Lung (tissue), 12 donors: Measurements from ENCODE around the gene SMIM14. TPM values are rescaled to one million over a fixed set of nuclear protein-coding genes. Genes with fewer than 3 reads are reported as not detected.

Experiments used
- ATAC-seq: fragments of 200-7000 bp; cut with Tn5 transposase; one replicate; pipeline ENCODE4 v1.9.1; 2020; ENCODE audit warnings: moderate number of reproducible peaks; ENCODE audit not compliant: insufficient read depth, low FRiP score
- DNase-seq, 3 donors: peaks; one replicate each; pipeline ENCODE4 v3.0.0-alpha.2; 2013 to 2017
- H3K27ac ChIP-seq, 2 donors: one replicate each; pipeline ENCODE4 v1.5.1; 2013; ENCODE audit warnings: mild to moderate bottlenecking in 2 of 2, moderate library complexity in 2 of 2, control low read depth in 1 of 2, inconsistent platforms in 1 of 2, low read depth in 1 of 2, low read length in 1 of 2
- H3K27me3 ChIP-seq, 3 donors: one replicate each; pipeline ENCODE4 v1.5.1; 2013; ENCODE audit warnings: low read length in 2 of 3; ENCODE audit not compliant: control insufficient read depth in 3 of 3, insufficient read depth in 3 of 3
- H3K36me3 ChIP-seq, 4 donors: one replicate each; pipeline ENCODE4 v1.5.1; 2013; ENCODE audit warnings: low read length in 4 of 4, mild to moderate bottlenecking in 1 of 4, moderate library complexity in 1 of 4; ENCODE audit not compliant: control insufficient read depth in 4 of 4, insufficient read depth in 4 of 4
- H3K4me1 ChIP-seq, 5 donors: one replicate each; pipeline ENCODE4 v1.5.1; 2013; ENCODE audit warnings: low read length in 5 of 5, mild to moderate bottlenecking in 2 of 5, moderate library complexity in 1 of 5; ENCODE audit not compliant: control insufficient read depth in 5 of 5, insufficient read depth in 5 of 5
- H3K4me3 ChIP-seq: one replicate; pipeline ENCODE4 v1.5.1; 2013; ENCODE audit warnings: mild to moderate bottlenecking, control low read depth, moderate library complexity
- H3K9ac ChIP-seq, 2 donors: one replicate each; pipeline ENCODE4 v1.5.1; 2013; ENCODE audit warnings: low read length in 2 of 2, control low read depth in 1 of 2; ENCODE audit not compliant: insufficient read depth in 1 of 2
- H3K9me3 ChIP-seq, 4 donors: one replicate each; pipeline ENCODE4 v1.5.1; 2013; ENCODE audit warnings: low read length in 3 of 4, mild to moderate bottlenecking in 1 of 4, moderate library complexity in 1 of 4; ENCODE audit not compliant: control insufficient read depth in 4 of 4, insufficient read depth in 3 of 4
- WGBS, 2 donors: extraction: QIAGEN DNeasy Blood & Tissue Kit; methylation state at CpG; one replicate each; pipeline ENCODE4 v1.1.7; 2013; 5-methylcytosine and 5-hydroxymethylcytosine counted together
- polyA plus RNA-seq, 2 donors: library from polyadenylated mRNA; stranded (reverse); fragments of 200-250 nt; gene quantifications; one replicate each; pipeline ENCODE4 v1.2.1, GENCODE V29; 2013
- total RNA-seq, 2 donors: library from RNA; depleted of rRNA in 1 of 2; stranded (reverse); fragments of >200 nt in 1 of 2; gene quantifications; one replicate each; pipeline ENCODE4 v1.2.1, GENCODE V29; 2014 to 2021
- TF ChIP-seq, protein P1 (sequence below): IDR thresholded peaks from 2 replicates; pipeline ENCODE4 v1.5.1; 2012; ENCODE audit warnings: mild to moderate bottlenecking; ENCODE audit errors: control extremely low read depth, extremely low read depth
- donor health status: control.
- donor health status: control.
- donor health status: Bipolar disorder and iron deficiency.
- donor health status: healthy.
- donor health status: DM: yes; HTN: yes; CAD: no.

The SMIM14 gene
- total and polyA plus RNA-seq, 4 donors = 23.4 to 52.1 (median 33.7) TPM

DNA sequence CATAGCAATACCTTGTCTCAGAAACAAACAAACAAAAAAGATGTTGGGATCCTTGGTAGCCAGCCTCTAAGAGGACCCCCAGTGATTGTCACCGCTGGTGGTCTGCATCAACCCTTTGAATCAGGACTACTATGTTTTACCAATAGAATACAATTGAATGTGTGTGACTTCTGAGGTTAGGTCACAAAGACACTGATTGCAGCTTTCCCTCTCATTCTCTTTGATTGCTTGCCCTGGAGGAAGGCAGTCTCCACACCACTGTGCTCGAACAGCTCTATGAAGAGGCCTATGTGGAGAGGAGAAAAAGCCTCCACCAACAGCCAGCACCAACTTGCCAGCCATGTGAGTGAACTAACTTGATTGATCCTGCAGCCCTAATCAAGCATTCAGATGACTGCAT lies 2.8 kb upstream of the SMIM14 start:
- Histone ChIP-seq H3K4me1 (peaks cover 0 to 12% (median under 1%) of the 10 kb centered on the region in 5 donors), H3K27me3 (no peaks in the 10 kb centered on the region), H3K36me3 (no peaks in the 10 kb centered on the region), H3K27ac (no peak overlapping the region), H3K9ac (no peak overlapping the region), H3K9me3 (no peaks in the 10 kb centered on the region), H3K4me3 (no peak overlapping the region)
- DNase-seq = no peak
- ATAC-seq = no peak
- TF ChIP-seq, protein P1, sequence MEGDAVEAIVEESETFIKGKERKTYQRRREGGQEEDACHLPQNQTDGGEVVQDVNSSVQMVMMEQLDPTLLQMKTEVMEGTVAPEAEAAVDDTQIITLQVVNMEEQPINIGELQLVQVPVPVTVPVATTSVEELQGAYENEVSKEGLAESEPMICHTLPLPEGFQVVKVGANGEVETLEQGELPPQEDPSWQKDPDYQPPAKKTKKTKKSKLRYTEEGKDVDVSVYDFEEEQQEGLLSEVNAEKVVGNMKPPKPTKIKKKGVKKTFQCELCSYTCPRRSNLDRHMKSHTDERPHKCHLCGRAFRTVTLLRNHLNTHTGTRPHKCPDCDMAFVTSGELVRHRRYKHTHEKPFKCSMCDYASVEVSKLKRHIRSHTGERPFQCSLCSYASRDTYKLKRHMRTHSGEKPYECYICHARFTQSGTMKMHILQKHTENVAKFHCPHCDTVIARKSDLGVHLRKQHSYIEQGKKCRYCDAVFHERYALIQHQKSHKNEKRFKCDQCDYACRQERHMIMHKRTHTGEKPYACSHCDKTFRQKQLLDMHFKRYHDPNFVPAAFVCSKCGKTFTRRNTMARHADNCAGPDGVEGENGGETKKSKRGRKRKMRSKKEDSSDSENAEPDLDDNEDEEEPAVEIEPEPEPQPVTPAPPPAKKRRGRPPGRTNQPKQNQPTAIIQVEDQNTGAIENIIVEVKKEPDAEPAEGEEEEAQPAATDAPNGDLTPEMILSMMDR = no peak
- WGBS, 2 donors = 94% methylated on average over 2 of the region's 2 CpGs

DNA sequence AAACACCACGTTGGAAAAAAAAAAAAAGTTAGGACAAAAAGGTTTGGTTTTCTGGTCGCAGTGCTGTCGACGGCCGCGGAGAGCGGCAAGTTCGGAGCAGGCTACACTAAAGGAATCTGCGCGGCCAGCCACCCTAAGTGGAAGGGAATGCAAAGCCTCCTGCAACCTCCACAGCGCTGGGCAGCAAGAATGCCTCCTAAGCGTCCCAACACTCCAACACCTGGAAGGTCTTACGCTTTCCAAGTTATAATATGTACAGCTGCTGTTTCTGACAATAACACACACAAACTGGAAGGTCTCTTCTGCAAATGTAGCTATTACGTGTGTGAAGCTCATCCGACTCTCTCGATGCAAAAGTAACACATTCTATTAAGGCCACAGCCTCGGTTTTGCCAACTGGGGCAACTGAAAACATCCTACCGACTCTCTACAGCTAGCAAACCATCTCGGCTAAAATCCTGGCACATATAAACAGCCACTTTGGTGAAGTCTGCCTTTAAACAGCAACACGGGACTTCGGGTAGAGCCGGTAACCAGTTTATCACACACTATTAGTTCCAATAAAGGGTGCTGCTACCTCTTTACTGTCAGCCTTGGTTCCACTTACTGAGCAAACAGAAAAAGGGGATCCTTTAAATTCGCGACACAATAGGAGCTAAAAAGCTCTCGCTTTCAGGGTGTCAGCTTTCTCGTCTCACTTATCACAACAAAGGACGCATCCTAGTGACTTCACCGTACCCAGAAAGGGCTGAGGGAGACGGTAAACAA lies 895 bp downstream of the SMIM14 start:
- WGBS, 2 donors = 0 to 1% methylated on average over 29 of the region's 29 CpGs
- Histone ChIP-seq H3K9me3 (no peaks in the 10 kb centered on the region), H3K9ac (peak overlapping the region; percentile 96 to 98), H3K4me3 (peak overlapping the region; percentile 64), H3K4me1 (peaks cover 0 to 25% (median 4%) of the 10 kb centered on the region in 5 donors), H3K36me3 (peaks cover 0 to 2% (median 0%) of the 10 kb centered on the region in 4 donors), H3K27me3 (no peaks in the 10 kb centered on the region), H3K27ac (peak overlapping the region; percentile 90 to 99)
- TF ChIP-seq, protein P1 = no peak
- DNase-seq (peak; percentile 71 to 87 (median 82)), ATAC-seq (no peak)

DNA sequence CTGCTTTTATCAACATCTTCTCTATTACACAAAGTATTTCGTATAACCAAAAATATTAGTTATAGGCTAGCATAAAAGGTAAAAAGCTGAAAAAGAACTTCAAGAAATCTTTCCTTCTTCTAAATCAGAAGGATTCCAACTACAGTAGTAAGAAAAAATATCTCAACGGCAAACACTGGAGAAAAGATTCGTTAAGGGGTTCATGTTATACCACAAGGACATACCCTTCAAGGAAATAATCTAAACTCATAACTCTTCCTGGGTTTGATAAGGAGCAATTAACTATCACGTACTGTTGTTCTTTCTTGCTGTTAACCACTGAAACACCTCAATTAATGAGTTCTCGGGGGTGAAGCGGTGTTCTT lies 1.5 kb downstream of the SMIM14 start:
- H3K9me3 ChIP-seq = no peaks in the 10 kb centered on the region
- H3K36me3 ChIP-seq = peaks cover 0 to 2% (median 0%) of the 10 kb centered on the region in 4 donors
- TF ChIP-seq, protein P1 = no peak
- no peaks in the 10 kb centered on the region for H3K27me3 ChIP-seq
- ATAC-seq = no peak
- no peak for DNase-seq
- 2% methylated on average over 6 of the region's 6 CpGs for WGBS, 2 donors
- peak overlapping the region; percentile 96 to 98 for H3K9ac ChIP-seq
- peak overlapping the region; percentile 90 to 99 for H3K27ac ChIP-seq
- peaks cover 0 to 25% (median 4%) of the 10 kb centered on the region in 5 donors for H3K4me1 ChIP-seq
- H3K4me3 ChIP-seq = peak overlapping the region; percentile 64
